ENCODE data around the gene FCHSD2. TPM values are rescaled to one million over a fixed set of nuclear protein-coding genes. Genes with fewer than 3 reads are reported as not detected.

Gene FCHSD2
- polyA plus RNA-seq, 2 of the 4 experiments (the other 2 are of a cell fraction): 10.5 to 19.0 TPM

DNA sequence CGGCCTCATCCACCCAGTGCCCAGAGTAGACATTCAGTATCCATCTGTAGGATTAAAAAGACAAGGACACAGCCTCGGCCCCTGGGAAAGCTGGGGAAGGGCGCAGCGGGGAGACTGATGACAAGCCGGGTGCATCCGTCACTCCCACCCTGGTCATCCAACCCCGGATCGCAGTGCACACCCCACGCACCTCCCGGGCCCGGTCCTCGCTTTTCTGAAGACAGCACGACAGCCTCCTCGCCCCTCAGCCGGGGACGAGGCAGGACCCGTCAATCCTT lies 1.1 kb downstream of the FCHSD2 start:
- peak overlapping the region; percentile 92 to 96 for H3K27ac ChIP-seq
- ChIA-PET CTCF (interaction anchor here (1.2 kb wide), 1 partner anchor 305 kb away, joined by 3 read pairs; no protein-coding TSS in a partner anchor), POLR2A (interaction anchor here (0.5 kb wide), 1 partner anchor 14 kb away, joined by 3 read pairs; no protein-coding TSS in a partner anchor)
- ATAC-seq (peak; percentile 8 to 35; a peak in 3 of 6 replicates), FAIRE-seq (no peak), DNase-seq (ENCODE audit: low read depth in 1 of 2, low spot score in 1 of 2) (peak; percentile 17 to 29)
- WGBS (ENCODE audit: missing lambda C conversion rate): under 1% methylated on average over 17 of the region's 17 CpGs
- H3K4me3 ChIP-seq: peak overlapping the region; percentile 97
- H3K9me3 ChIP-seq: no peaks in the 10 kb centered on the region
- TF ChIP-seq, protein P1, sequence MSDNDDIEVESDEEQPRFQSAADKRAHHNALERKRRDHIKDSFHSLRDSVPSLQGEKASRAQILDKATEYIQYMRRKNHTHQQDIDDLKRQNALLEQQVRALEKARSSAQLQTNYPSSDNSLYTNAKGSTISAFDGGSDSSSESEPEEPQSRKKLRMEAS (IDR thresholded peaks at IDR 0.05): peak; percentile 30; the same call in 1 of the 2 replicates
- TF ChIP-seq ZNF302 (CRISPR knock-in tag; IDR thresholded peaks at IDR 0.05): no peak
- H3K4me2 ChIP-seq: peak overlapping the region; percentile 85
- peaks cover 16% of the 10 kb centered on the region for H3K4me1 ChIP-seq

DNA sequence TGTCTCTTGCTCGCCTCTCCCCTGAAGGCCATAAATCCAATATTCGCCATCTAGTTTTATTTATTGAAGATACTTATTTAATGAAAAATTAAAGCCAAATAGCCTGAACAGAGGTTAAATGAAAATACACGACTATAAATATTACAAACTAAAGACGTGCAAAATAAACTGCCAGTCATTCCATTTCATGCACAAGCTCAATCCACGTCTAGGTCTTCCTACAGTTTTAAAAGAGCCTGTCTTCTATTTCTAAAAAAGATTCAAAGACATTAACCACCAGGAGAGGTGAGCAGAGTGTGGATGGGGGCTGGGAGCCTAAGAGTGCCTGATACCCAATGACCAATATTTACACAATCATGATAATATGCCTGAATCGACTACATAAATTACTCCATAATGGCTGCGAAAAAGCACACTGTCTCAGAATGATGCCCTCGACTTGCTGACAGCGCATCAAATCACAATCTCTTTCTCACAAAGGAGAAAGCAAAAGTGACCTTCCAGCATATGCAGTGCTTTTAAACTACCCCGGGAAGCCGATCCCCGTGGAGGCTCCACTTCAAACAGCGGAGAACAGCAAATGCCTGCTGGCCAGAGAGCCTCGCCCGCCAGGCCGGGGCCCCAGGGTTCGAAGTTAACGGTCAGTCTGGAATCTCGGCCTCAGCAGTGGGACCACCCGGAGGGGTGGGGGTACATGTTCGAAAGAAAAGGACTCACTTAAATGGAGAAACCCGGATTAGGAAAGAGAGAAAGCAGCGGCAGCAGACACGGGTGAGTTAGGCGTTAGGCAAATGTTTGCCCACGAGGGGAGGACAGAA lies 1.7 kb downstream of the FCHSD2 start:
- peak overlapping the region; percentile 97 for H3K4me3 ChIP-seq
- CTCF ChIA-PET: interaction anchor here (1.2 kb wide), 1 partner anchor 304 kb away, joined by 3 read pairs; no protein-coding TSS in a partner anchor
- H3K4me1 ChIP-seq: peaks cover 16% of the 10 kb centered on the region
- POLR2A ChIA-PET: interaction anchor here (0.5 kb wide), 1 partner anchor 15 kb away, joined by 3 read pairs; no protein-coding TSS in a partner anchor
- DNase-seq (ENCODE audit: low read depth in 1 of 2, low spot score in 1 of 2) (peak; percentile 32 to 56), FAIRE-seq (no peak), ATAC-seq (peak in 1 of 2 experiments; percentile 16; a peak in 3 of 6 replicates)
- H3K4me2 ChIP-seq: peak overlapping the region; percentile 85
- 9% methylated on average over 26 of the region's 26 CpGs for WGBS (ENCODE audit: missing lambda C conversion rate)
- no peak for TF ChIP-seq FOSB (CRISPR knock-in tag; IDR thresholded peaks at IDR 0.05)
- no peak for TF ChIP-seq GATA3 (IDR thresholded peaks at IDR 0.05; ENCODE audit: borderline replicate concordance)
- peak; percentile 59; the same call in 1 of the 2 replicates for TF ChIP-seq NFE2L2 (conservative IDR thresholded peaks at IDR 0.05; ENCODE audit: low read length)
- peak; percentile 45 for TF ChIP-seq MAFK (IDR thresholded peaks at IDR 0.05; ENCODE audit: partially characterized antibody)
- no peak for TF ChIP-seq ZFP36 (IDR thresholded peaks at IDR 0.05; ENCODE audit: borderline replicate concordance, partially characterized antibody)
- H3K9me3 ChIP-seq: no peaks in the 10 kb centered on the region
- H3K27ac ChIP-seq: peak overlapping the region; percentile 92 to 96

- Histone ChIP-seq H3K4me3 (peak overlapping the region; percentile 97; the same call in 2 of the 3 replicates), H3K4me1 (peaks cover 16% of the 10 kb centered on the region), H3K9me3 (no peaks in the 10 kb centered on the region), H3K4me2 (peak overlapping the region; percentile 85), H3K27ac (peak overlapping the region in 1 of 2 experiments; percentile 3; a peak in 3 of 6 replicates)
- WGBS (ENCODE audit: missing lambda C conversion rate): 5% methylated on average over 2 of the region's 2 CpGs
- ChIA-PET POLR2A (no interaction called here), CTCF (no interaction called here)
- DNase-seq (ENCODE audit: low read depth in 1 of 2, low spot score in 1 of 2) (peak in 1 of 2 experiments; percentile 28), FAIRE-seq (no peak), ATAC-seq (no peak)
- TF ChIP-seq MAFK (IDR thresholded peaks at IDR 0.05; ENCODE audit: partially characterized antibody) (no peak), HDAC2 (IDR thresholded peaks at IDR 0.05) (no peak)
Measured at GRCh38 chr11:73139476-73140198, 2.5 kb downstream of the FCHSD2 start.

GRCh38 chr11:73137944-73138274 lies 4.2 kb downstream of the FCHSD2 start:
- ChIA-PET POLR2A (no interaction called here), CTCF (interaction anchor here (1.1 to 1.4 kb wide), 3 partner anchors 9 to 40 kb away, joined by 3 to 6 read pairs (median 4); no protein-coding TSS in a partner anchor)
- Histone ChIP-seq H3K9me3 (no peaks in the 10 kb centered on the region), H3K4me1 (peaks cover 16% of the 10 kb centered on the region), H3K27ac (no peak overlapping the region), H3K4me2 (no peak overlapping the region), H3K4me3 (no peak overlapping the region)
- DNase-seq (ENCODE audit: low read depth in 1 of 2, low spot score in 1 of 2) (no peak), ATAC-seq (no peak), FAIRE-seq (no peak)
- TF ChIP-seq MAFK (IDR thresholded peaks at IDR 0.05; ENCODE audit: partially characterized antibody) (peak; percentile 95), CBX2 (IDR thresholded peaks at IDR 0.05; ENCODE audit: borderline replicate concordance, low read depth) (no peak)

DNA sequence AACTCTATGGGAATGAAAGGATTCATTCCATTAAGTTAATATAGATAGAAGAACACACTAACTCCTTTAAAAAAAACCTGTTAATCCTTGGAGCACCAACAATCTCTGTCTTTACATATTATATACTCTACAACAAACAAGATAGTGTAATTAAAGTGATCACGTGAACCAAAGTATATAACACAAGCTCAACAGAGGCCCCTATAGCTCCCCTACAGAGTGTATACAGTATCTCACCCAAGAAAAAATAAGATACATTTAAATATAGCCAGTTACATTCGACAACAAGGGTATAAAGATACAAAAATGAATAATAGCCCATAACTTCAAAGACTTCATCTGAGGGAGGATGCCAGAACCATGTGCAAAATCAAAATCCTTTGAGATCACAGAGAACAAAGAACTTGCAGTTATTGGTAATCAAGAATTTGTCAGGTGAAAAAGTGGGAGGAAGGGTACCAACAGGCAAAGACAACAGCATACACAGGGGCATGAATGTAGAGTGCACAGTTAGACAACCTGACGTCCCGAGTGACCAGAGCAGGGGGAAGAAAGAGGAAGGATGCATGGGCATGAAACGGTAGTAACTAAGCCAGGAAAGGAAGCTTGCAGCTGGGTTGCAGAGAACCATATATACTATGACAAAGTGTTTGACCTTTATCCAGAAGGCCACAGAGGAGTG lies 4.7 kb downstream of the FCHSD2 start:
- ChIA-PET POLR2A (no interaction called here), CTCF (interaction anchor here (1.1 to 1.4 kb wide), 3 partner anchors 9 to 41 kb away, joined by 3 to 6 read pairs (median 4); no protein-coding TSS in a partner anchor)
- no peak for TF ChIP-seq CHD2 (IDR thresholded peaks at IDR 0.05; ENCODE audit: low read length, partially characterized antibody)
- TF ChIP-seq RFX5 (IDR thresholded peaks at IDR 0.05): no peak
- TF ChIP-seq MYC (IDR thresholded peaks at IDR 0.05; ENCODE audit: borderline replicate concordance, low read length): no peak
- no peak for TF ChIP-seq RAD21 (conservative IDR thresholded peaks at IDR 0.05 in 1 of 2, IDR thresholded peaks at IDR 0.05 in 1 of 2)
- no peak for TF ChIP-seq ZFP36 (IDR thresholded peaks at IDR 0.05; ENCODE audit: borderline replicate concordance, partially characterized antibody)
- TF ChIP-seq CBX8 (IDR thresholded peaks at IDR 0.05): no peak
- TF ChIP-seq ELK1 (IDR thresholded peaks at IDR 0.05; ENCODE audit: low read depth, low read length): no peak
- no peak for TF ChIP-seq JUNB (IDR thresholded peaks at IDR 0.05)
- no peak for TF ChIP-seq HOXB5 (CRISPR knock-in tag; IDR thresholded peaks at IDR 0.05)
- no peak for TF ChIP-seq NPAS2 (CRISPR knock-in tag; IDR thresholded peaks at IDR 0.05; ENCODE audit: borderline replicate concordance)
- TF ChIP-seq ATOH8 (CRISPR knock-in tag; IDR thresholded peaks at IDR 0.05; ENCODE audit: low read depth): no peak
- TF ChIP-seq POLR2AphosphoS2 (conservative IDR thresholded peaks at IDR 0.05; ENCODE audit: low read length): no peak
- TF ChIP-seq HOXA7 (CRISPR knock-in tag; IDR thresholded peaks at IDR 0.05): no peak
- no peak for DNase-seq (ENCODE audit: low read depth in 1 of 2, low spot score in 1 of 2)
- WGBS (ENCODE audit: missing lambda C conversion rate): 84% methylated on average over 5 of the region's 5 CpGs
- ATAC-seq: no peak
- H3K9me3 ChIP-seq: no peaks in the 10 kb centered on the region
- FAIRE-seq: no peak
- no peak overlapping the region for H3K4me2 ChIP-seq
- H3K27ac ChIP-seq: no peak overlapping the region
- peaks cover 16% of the 10 kb centered on the region for H3K4me1 ChIP-seq
- H3K4me3 ChIP-seq: no peak overlapping the region
